ENCODE data around the gene SCEL.
"Not testable (repeated sequence)": the region's sequence is repeated elsewhere in the genome, so short reads cannot be mapped to it uniquely, and the experiment has no call there.

Gene SCEL

DNA sequence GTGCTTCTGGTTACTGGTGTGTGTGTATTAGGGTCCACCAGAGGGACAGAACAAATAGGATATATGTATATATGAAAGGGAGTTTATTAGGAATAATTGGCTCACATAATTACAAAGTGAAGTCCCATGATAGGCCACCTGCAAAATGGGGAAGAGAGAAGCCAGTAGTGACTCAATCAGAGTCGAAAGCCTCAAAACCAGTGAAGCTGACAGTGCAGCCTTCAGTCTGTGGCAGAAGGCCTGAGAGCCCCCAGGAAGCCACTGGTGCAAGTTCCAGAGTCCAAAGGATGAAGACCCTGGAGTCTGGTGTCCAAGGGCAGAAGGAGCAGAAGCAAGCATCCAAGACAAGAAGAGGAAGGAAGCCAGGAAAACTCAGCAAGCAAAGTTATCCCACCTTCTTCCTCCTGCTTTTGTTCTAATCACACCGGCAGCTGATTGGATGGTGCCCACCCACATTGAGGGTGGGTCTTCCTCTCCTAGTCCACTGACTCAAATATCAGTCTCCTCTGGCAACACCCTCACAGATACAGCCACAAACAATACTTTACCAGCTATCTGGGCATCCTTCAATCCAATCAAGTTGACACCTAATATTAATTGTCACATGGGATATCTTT, 21.7 kb upstream of the SCEL start:
- H3K9me3 Mint-ChIP-seq = no peaks in the 10 kb centered on the region
- H3K27ac Mint-ChIP-seq = no peak overlapping the region
- no peaks in the 10 kb centered on the region for H3K36me3 Mint-ChIP-seq (ENCODE audit: low read depth)
- peaks cover 38% of the 10 kb centered on the region for H3K4me1 Mint-ChIP-seq (ENCODE audit: low read depth)
- no peak overlapping the region for H3K4me3 Mint-ChIP-seq
- no peaks in the 10 kb centered on the region for H3K27me3 Mint-ChIP-seq

- H3K27me3 Mint-ChIP-seq = no peaks in the 10 kb centered on the region
- H3K4me3 Mint-ChIP-seq = no peak overlapping the region
- peaks cover 33% of the 10 kb centered on the region for H3K4me1 Mint-ChIP-seq (ENCODE audit: low read depth)
- no peaks in the 10 kb centered on the region for H3K36me3 Mint-ChIP-seq (ENCODE audit: low read depth)
- no peaks in the 10 kb centered on the region for H3K9me3 Mint-ChIP-seq
- no peak overlapping the region for H3K27ac Mint-ChIP-seq
Measured at GRCh38 chr13:77514336-77514726, 21.2 kb upstream of the SCEL start.

DNA sequence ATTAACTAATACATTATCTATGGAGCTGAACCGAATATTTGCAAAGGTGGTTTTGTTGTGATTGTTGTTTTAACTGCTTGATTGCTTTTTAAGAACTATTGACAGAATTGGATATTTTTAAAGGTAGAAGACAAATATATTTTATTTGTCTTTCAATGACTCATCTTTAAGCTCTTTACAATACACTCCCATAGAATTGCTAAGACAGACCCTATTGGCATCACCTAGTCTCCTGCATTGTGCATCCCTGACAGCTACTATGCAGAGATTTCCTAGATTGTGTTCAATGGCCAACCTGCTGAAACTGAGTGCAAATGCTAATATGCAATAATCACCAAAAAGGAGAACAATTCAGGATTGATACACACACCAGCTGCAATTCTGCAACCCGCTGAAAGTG, 19.7 kb upstream of the SCEL start:
- Mint-ChIP-seq H3K27me3 (peaks cover under 1% of the 10 kb centered on the region), H3K9me3 (no peaks in the 10 kb centered on the region), H3K36me3 (ENCODE audit: low read depth) (no peaks in the 10 kb centered on the region), H3K4me3 (no peak overlapping the region), H3K4me1 (ENCODE audit: low read depth) (peaks cover 28% of the 10 kb centered on the region), H3K27ac (no peak overlapping the region)

DNA sequence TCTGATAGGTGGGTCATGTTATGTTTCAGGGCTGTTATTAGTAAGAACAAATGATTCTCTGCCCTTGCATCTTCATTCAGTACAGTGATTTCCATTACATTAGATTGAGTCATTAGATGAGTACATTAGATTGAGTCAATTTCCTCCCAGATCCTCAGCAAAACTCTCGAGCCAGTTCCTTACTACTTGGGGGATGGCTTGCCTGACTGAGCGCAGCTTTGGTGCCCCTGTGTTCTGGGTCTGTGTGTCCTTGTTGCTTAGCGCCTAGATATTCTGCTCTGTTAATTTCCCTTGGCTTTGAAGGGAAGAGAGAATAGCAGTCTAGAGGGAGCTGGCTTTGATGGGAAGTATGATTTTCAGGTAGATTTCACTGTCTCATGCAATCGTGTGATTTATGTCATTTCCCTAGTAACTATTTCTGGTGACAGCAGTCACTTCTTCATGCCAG, 19.1 kb upstream of the SCEL start:
- H3K27me3 Mint-ChIP-seq = peaks cover 6% of the 10 kb centered on the region
- no peaks in the 10 kb centered on the region for H3K36me3 Mint-ChIP-seq (ENCODE audit: low read depth)
- H3K4me3 Mint-ChIP-seq = no peak overlapping the region
- no peaks in the 10 kb centered on the region for H3K9me3 Mint-ChIP-seq
- H3K27ac Mint-ChIP-seq = no peak overlapping the region
- peaks cover 28% of the 10 kb centered on the region for H3K4me1 Mint-ChIP-seq (ENCODE audit: low read depth)

DNA sequence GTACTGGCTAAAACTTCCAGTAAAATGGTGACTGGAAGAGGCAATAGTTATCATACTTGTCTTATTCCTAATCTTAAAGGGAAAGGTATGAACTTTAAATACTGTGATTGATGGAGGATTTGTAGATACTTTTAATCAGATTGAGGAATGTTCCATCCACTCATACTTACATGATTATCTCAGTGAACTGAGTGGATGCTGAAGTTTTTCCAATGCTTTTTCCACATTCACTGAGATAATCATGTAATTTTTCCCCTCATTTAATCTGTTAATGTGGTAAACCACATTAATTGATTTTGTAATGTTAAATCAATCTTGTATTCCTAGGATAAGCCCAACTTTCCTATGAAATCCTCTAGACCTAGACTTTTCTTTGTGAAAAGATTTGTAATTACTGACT, 17.2 kb upstream of the SCEL start:
- Mint-ChIP-seq H3K36me3 (ENCODE audit: low read depth) (no peaks in the 10 kb centered on the region), H3K4me1 (ENCODE audit: low read depth) (peaks cover 28% of the 10 kb centered on the region), H3K27ac (no peak overlapping the region), H3K27me3 (peaks cover 6% of the 10 kb centered on the region), H3K4me3 (no peak overlapping the region), H3K9me3 (no peaks in the 10 kb centered on the region)

GRCh38 chr13:77519396-77519795, 16.1 kb upstream of the SCEL start:
- not testable (repeated sequence) for H3K36me3 Mint-ChIP-seq (ENCODE audit: low read depth); H3K9me3 Mint-ChIP-seq; H3K4me3 Mint-ChIP-seq; H3K27me3 Mint-ChIP-seq; H3K27ac Mint-ChIP-seq
- H3K4me1 Mint-ChIP-seq (ENCODE audit: low read depth) = peaks cover 23% of the 10 kb centered on the region

DNA sequence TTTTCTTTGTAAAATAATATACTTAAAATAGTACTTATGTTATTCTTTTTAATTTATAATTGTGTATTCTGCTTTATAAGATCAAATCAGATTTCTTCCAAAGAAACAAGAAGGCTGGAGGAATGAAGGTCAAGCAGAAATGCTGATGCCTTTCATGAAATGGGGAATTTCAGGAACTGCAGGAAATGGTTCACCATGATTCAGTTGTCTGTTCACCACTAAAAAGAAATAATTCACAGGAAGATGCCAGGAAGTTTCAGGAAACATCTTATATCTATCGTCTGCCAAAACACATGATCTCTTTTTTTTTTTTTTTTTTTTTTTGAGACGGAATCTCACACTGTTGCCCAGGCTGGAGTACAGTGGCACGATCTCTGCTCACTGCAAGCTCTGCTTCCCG, 15.7 kb upstream of the SCEL start:
- Mint-ChIP-seq H3K36me3 (ENCODE audit: low read depth) (no peaks in the 10 kb centered on the region), H3K4me3 (no peak overlapping the region), H3K9me3 (no peaks in the 10 kb centered on the region), H3K4me1 (ENCODE audit: low read depth) (peaks cover 20% of the 10 kb centered on the region), H3K27me3 (peaks cover 6% of the 10 kb centered on the region), H3K27ac (no peak overlapping the region)

GRCh38 chr13:77521194-77521593, 14.3 kb upstream of the SCEL start:
- Mint-ChIP-seq H3K4me1 (ENCODE audit: low read depth) (peaks cover 15% of the 10 kb centered on the region), H3K4me3 (no peak overlapping the region), H3K27me3 (peaks cover 6% of the 10 kb centered on the region), H3K9me3 (no peaks in the 10 kb centered on the region), H3K36me3 (ENCODE audit: low read depth) (no peaks in the 10 kb centered on the region), H3K27ac (no peak overlapping the region)

GRCh38 chr13:77521595-77522367, 13.7 kb upstream of the SCEL start:
- H3K27ac Mint-ChIP-seq = no peak overlapping the region
- no peaks in the 10 kb centered on the region for H3K9me3 Mint-ChIP-seq
- no peak overlapping the region for H3K4me3 Mint-ChIP-seq
- H3K4me1 Mint-ChIP-seq (ENCODE audit: low read depth) = peaks cover 9% of the 10 kb centered on the region
- H3K27me3 Mint-ChIP-seq = peaks cover 6% of the 10 kb centered on the region
- H3K36me3 Mint-ChIP-seq (ENCODE audit: low read depth) = no peaks in the 10 kb centered on the region

- Mint-ChIP-seq H3K27me3 (peaks cover 6% of the 10 kb centered on the region), H3K9me3 (no peaks in the 10 kb centered on the region), H3K27ac (no peak overlapping the region), H3K4me3 (no peak overlapping the region), H3K36me3 (ENCODE audit: low read depth) (no peaks in the 10 kb centered on the region), H3K4me1 (ENCODE audit: low read depth) (peaks cover 4% of the 10 kb centered on the region)
Measured at GRCh38 chr13:77522444-77522843, 13.1 kb upstream of the SCEL start.

- Mint-ChIP-seq H3K4me3 (no peak overlapping the region), H3K27ac (no peak overlapping the region), H3K27me3 (peaks cover 6% of the 10 kb centered on the region)
Measured at GRCh38 chr13:77523386-77523785, 12.1 kb upstream of the SCEL start.

GRCh38 chr13:77523834-77524728, 11.4 kb upstream of the SCEL start:
- peaks cover 4% of the 10 kb centered on the region for H3K4me1 Mint-ChIP-seq (ENCODE audit: low read depth)
- peaks cover 6% of the 10 kb centered on the region for H3K27me3 Mint-ChIP-seq
- H3K27ac Mint-ChIP-seq = no peak overlapping the region
- no peak overlapping the region for H3K4me3 Mint-ChIP-seq
- H3K36me3 Mint-ChIP-seq (ENCODE audit: low read depth) = no peaks in the 10 kb centered on the region
- H3K9me3 Mint-ChIP-seq = no peaks in the 10 kb centered on the region

More at GRCh38 chr13:77523386-77523785, 12.1 kb upstream of the SCEL start:
- no peaks in the 10 kb centered on the region for H3K36me3 Mint-ChIP-seq (ENCODE audit: low read depth)
- no peaks in the 10 kb centered on the region for H3K9me3 Mint-ChIP-seq
- peaks cover 4% of the 10 kb centered on the region for H3K4me1 Mint-ChIP-seq (ENCODE audit: low read depth)

DNA sequence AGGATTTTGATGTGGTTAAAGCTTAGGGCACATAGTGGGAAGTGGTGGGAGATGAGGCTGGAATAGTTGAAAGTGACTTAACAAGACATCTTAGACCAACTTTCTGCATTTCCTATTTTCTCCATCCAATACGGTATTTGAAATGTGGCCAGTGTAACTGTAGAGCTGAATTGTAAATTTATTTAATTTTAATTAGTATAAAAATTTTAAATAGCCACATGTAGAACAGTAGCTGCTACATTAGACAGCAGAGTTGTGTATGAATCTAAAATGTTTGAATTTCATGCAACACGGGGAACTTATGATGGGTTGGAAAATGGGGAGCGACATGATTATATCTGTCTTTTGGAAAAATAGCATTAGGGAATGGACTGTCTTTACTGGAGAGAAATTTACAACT, 7.1 kb upstream of the SCEL start:
- no peak overlapping the region for H3K27ac Mint-ChIP-seq
- H3K4me3 Mint-ChIP-seq = no peak overlapping the region
- no peaks in the 10 kb centered on the region for H3K9me3 Mint-ChIP-seq
- peaks cover 4% of the 10 kb centered on the region for H3K4me1 Mint-ChIP-seq (ENCODE audit: low read depth)
- no peaks in the 10 kb centered on the region for H3K27me3 Mint-ChIP-seq
- H3K36me3 Mint-ChIP-seq (ENCODE audit: low read depth) = no peaks in the 10 kb centered on the region

DNA sequence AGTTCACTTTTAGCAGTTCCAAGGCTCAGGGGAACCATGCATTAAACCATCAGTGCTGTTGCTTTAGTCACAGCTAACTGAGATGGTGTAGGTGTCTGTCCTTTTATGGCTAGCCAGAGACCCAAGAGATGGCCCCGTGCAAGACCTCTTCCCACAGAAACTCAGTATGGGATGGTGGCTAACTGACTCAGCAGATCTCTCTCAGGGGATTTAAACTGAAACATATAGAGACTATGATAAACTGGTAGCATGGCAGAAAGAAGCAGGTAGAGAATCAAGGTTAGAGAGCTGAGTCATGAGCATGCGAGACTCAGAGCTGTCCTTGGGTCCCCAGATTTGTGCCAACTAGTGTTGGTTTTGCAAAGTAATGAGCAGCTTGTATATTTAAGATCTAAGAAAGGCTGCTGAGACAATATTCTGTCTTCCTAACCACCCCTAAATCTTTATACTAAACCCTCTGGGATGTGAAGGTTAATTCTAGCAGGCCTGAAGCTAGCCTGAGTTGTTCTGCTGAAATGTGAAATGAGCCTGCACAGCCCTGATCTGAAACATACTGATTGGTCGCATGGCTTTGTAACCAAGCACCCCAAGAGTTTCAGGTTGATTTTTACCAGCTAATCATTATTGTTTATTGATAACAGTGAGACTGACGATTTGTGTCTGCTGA, 6.5 kb upstream of the SCEL start:
- Mint-ChIP-seq H3K9me3 (no peaks in the 10 kb centered on the region), H3K4me1 (ENCODE audit: low read depth) (peaks cover 2% of the 10 kb centered on the region), H3K36me3 (ENCODE audit: low read depth) (no peaks in the 10 kb centered on the region), H3K27me3 (no peaks in the 10 kb centered on the region), H3K4me3 (no peak overlapping the region), H3K27ac (no peak overlapping the region)

DNA sequence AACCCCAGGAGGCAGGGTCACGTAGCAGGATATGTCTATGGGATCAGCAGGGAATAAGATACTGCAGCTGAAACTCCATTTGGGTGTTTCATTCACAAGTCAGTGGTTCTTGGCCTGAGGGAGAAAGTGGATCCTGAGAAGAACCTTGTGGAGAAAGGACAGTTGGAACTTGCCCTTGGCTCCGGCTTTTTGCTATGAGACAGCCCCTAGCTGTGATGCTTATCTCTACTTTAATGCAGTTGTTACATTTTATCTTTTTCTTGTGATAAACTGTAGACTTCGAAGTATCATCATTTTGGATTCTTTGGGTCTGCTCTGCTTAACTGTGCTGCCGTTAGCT, 6.0 kb upstream of the SCEL start:
- Mint-ChIP-seq H3K4me3 (no peak overlapping the region), H3K36me3 (ENCODE audit: low read depth) (no peaks in the 10 kb centered on the region), H3K27ac (no peak overlapping the region), H3K9me3 (no peaks in the 10 kb centered on the region), H3K27me3 (no peaks in the 10 kb centered on the region), H3K4me1 (ENCODE audit: low read depth) (no peaks in the 10 kb centered on the region)

All from stimulated activated naive CD8-positive, alpha-beta T cell treated with anti-CD3 and anti-CD28 coated beads, Interleukin-15, Interleukin-2, amounts not matched to agents 100 ng/mL and 50 ng/mL, for 24 hours (primary cell).